ENCODE measurements around the gene COPS2. TPM values are rescaled to one million over a fixed set of nuclear protein-coding genes. Genes with fewer than 3 reads are reported as not detected.
A peak's percentile ranks its signal among the peaks of the same experiment; 100 is the strongest.

The COPS2 gene
- total RNA-seq, 1 donor = 85.9 TPM

GRCh38 chr15:49155834-49156627, 632 bp upstream of the COPS2 start:
- no peak for TF ChIP-seq CTCF (IDR thresholded peaks at IDR 0.05; ENCODE audit: insufficient read depth, low read depth, low read length)
- peak; percentile 49 for DNase-seq (ENCODE audit: low read depth)
- H3K4me3 ChIP-seq (ENCODE audit: low read depth, low read length) = peak overlapping the region; percentile 98

- H3K4me3 ChIP-seq (ENCODE audit: low read depth, low read length) = peak overlapping the region; percentile 98
- DNase-seq (ENCODE audit: low read depth) = no peak
- TF ChIP-seq CTCF (IDR thresholded peaks at IDR 0.05; ENCODE audit: insufficient read depth, low read depth, low read length) = no peak
Measured at GRCh38 chr15:49154799-49155109, 645 bp downstream of the COPS2 start.

GRCh38 chr15:49154359-49154758, 1.0 kb downstream of the COPS2 start:
- DNase-seq (ENCODE audit: low read depth) = peak; percentile 31
- H3K4me3 ChIP-seq (ENCODE audit: low read depth, low read length) = peak overlapping the region; percentile 98
- no peak for TF ChIP-seq CTCF (IDR thresholded peaks at IDR 0.05; ENCODE audit: insufficient read depth, low read depth, low read length)

- TF ChIP-seq CTCF (IDR thresholded peaks at IDR 0.05; ENCODE audit: insufficient read depth, low read depth, low read length) = no peak
- DNase-seq (ENCODE audit: low read depth) = no peak
- H3K4me3 ChIP-seq (ENCODE audit: low read depth, low read length) = no peak overlapping the region
Measured at GRCh38 chr15:49152552-49153312, 2.7 kb downstream of the COPS2 start.

- no peak overlapping the region for H3K4me3 ChIP-seq (ENCODE audit: low read depth, low read length)
- no peak for TF ChIP-seq CTCF (IDR thresholded peaks at IDR 0.05; ENCODE audit: insufficient read depth, low read depth, low read length)
- no peak for DNase-seq (ENCODE audit: low read depth)
Measured at GRCh38 chr15:49151831-49152230, 3.6 kb downstream of the COPS2 start.

- H3K4me3 ChIP-seq (ENCODE audit: low read depth, low read length) = no peak overlapping the region
- no peak for TF ChIP-seq CTCF (IDR thresholded peaks at IDR 0.05; ENCODE audit: insufficient read depth, low read depth, low read length)
- no peak for DNase-seq (ENCODE audit: low read depth)
Measured at GRCh38 chr15:49148727-49149126, 6.7 kb downstream of the COPS2 start.

All from fibroblast of villous mesenchyme (primary cell).